Peyer's patch (tissue), 4 donors: ENCODE results near the gene CDH4. TPM values are rescaled to one million over a fixed set of nuclear protein-coding genes. Genes with fewer than 3 reads are reported as not detected.

Experiments used
- DNase-seq, 3 donors: peaks; one replicate each; pipeline ENCODE4 v3.0.0-alpha.2; 2017 to 2019
- H3K27ac ChIP-seq, 4 donors: fragments of 200-600 bp; sonication (generic); one replicate each; pipeline ENCODE4 v1.5.1; 2016 to 2019
- H3K27me3 ChIP-seq, 2 donors: fragments of 200-600 bp; sonication (generic); one replicate each; pipeline ENCODE4 v1.5.1; 2019
- H3K36me3 ChIP-seq, 3 donors: fragments of 200-600 bp; sonication (generic); one replicate each; pipeline ENCODE4 v1.5.1; 2016 to 2019
- H3K4me1 ChIP-seq, 4 donors: fragments of 200-600 bp; sonication (generic); one replicate each; pipeline ENCODE4 v1.5.1; 2016 to 2019
- H3K4me3 ChIP-seq, 4 donors: fragments of 200-600 bp; sonication (generic); 1 replicate in 3 of 4; 2 replicates in 1 of 4; pipeline ENCODE4 v1.5.1; 2016 to 2019; ENCODE audit warnings: mild to moderate bottlenecking in 1 of 4
- H3K9me3 ChIP-seq, 4 donors: fragments of 200-600 bp; sonication (generic); one replicate each; pipeline ENCODE4 v1.5.1; 2016 to 2019; ENCODE audit warnings: mild to moderate bottlenecking in 1 of 4
- CTCF ChIP-seq, 6 experiments: fragments of 450-650 bp in 4 of 6; fragments of 200-600 bp in 2 of 6; sonication (generic) in 1 of 6; IDR thresholded peaks; one replicate each; pipeline ENCODE4 v1.5.1; 2017 to 2019; ENCODE audit warnings: antibody characterized with exemption in 6 of 6, mild to moderate bottlenecking in 3 of 6, moderate library complexity in 1 of 6
- POLR2A ChIP-seq, 2 donors: fragments of 450-650 bp; IDR thresholded peaks; one replicate each; pipeline ENCODE4 v1.5.1; 2017; ENCODE audit warnings: antibody characterized with exemption in 2 of 2, mild to moderate bottlenecking in 2 of 2, moderate library complexity in 2 of 2
- total RNA-seq, 4 donors: library from RNA; depleted of rRNA; stranded (reverse); fragments of >200 nt; gene quantifications; one replicate each; pipeline ENCODE4 v1.1.0, GENCODE V29; 2016

The CDH4 gene
- total RNA-seq, 4 donors from 2014 or later, result 0.27 TPM; not detected in 3

- H3K27me3 ChIP-seq, result no peaks in the 10 kb centered on the region
- no peak overlapping the region for H3K27ac ChIP-seq
- no peak overlapping the region for H3K4me3 ChIP-seq
- DNase-seq, result peak in 1 of 3 donors; percentile 19
- no peaks in the 10 kb centered on the region for H3K9me3 ChIP-seq
- no peaks in the 10 kb centered on the region for H3K4me1 ChIP-seq
- TF ChIP-seq POLR2A (IDR thresholded peaks at IDR 0.05), result no peak
- no peaks in the 10 kb centered on the region for H3K36me3 ChIP-seq
Measured at GRCh38 chr20:61936701-61937131, 684.7 kb downstream of the CDH4 start.

GRCh38 chr20:61937146-61937962, 685.3 kb downstream of the CDH4 start:
- no peaks in the 10 kb centered on the region for H3K4me1 ChIP-seq
- no peak overlapping the region for H3K4me3 ChIP-seq
- H3K27ac ChIP-seq, result no peak overlapping the region
- DNase-seq, result no peak
- TF ChIP-seq POLR2A (IDR thresholded peaks at IDR 0.05) (no peak), CTCF (IDR thresholded peaks at IDR 0.05) (no peak)
- H3K9me3 ChIP-seq, result no peaks in the 10 kb centered on the region
- no peaks in the 10 kb centered on the region for H3K36me3 ChIP-seq
- no peaks in the 10 kb centered on the region for H3K27me3 ChIP-seq

- Histone ChIP-seq H3K9me3 (no peaks in the 10 kb centered on the region), H3K4me1 (no peaks in the 10 kb centered on the region), H3K4me3 (no peak overlapping the region), H3K27me3 (no peaks in the 10 kb centered on the region), H3K27ac (no peak overlapping the region), H3K36me3 (no peaks in the 10 kb centered on the region)
- no peak for TF ChIP-seq CTCF (IDR thresholded peaks at IDR 0.05)
- no peak for TF ChIP-seq POLR2A (IDR thresholded peaks at IDR 0.05)
- DNase-seq, result peak in 1 of 3 donors; percentile 45
Measured at GRCh38 chr20:61937963-61938838, 686.1 kb downstream of the CDH4 start.

GRCh38 chr20:61938839-61939690, 687.0 kb downstream of the CDH4 start:
- no peaks in the 10 kb centered on the region for H3K4me1 ChIP-seq
- H3K27me3 ChIP-seq, result no peaks in the 10 kb centered on the region
- no peaks in the 10 kb centered on the region for H3K9me3 ChIP-seq
- DNase-seq, result no peak
- no peak overlapping the region for H3K27ac ChIP-seq
- H3K4me3 ChIP-seq, result no peak overlapping the region
- H3K36me3 ChIP-seq, result no peaks in the 10 kb centered on the region
- TF ChIP-seq CTCF (IDR thresholded peaks at IDR 0.05) (no peak), POLR2A (IDR thresholded peaks at IDR 0.05) (no peak)

GRCh38 chr20:61939691-61940360, 687.8 kb downstream of the CDH4 start:
- no peaks in the 10 kb centered on the region for H3K27me3 ChIP-seq
- H3K36me3 ChIP-seq, result no peaks in the 10 kb centered on the region
- H3K9me3 ChIP-seq, result no peaks in the 10 kb centered on the region
- no peak overlapping the region for H3K4me3 ChIP-seq
- no peak for DNase-seq
- H3K4me1 ChIP-seq, result no peaks in the 10 kb centered on the region
- TF ChIP-seq POLR2A (IDR thresholded peaks at IDR 0.05) (no peak), CTCF (IDR thresholded peaks at IDR 0.05) (no peak)
- H3K27ac ChIP-seq, result no peak overlapping the region
